ENCODE results near the gene CCDC184.

GRCh38 chr12:48163150-48163747, 20.2 kb upstream of the CCDC184 start:
- TF ChIP-seq CTCF (conservative IDR thresholded peaks at IDR 0.05 in 1 of 2, IDR thresholded peaks at IDR 0.05 in 1 of 2; ENCODE audit: low read depth in 1 of 2, low read length in 2 of 2) (no peak), EZH2 (IDR thresholded peaks at IDR 0.05; ENCODE audit: low read length, missing control alignments) (no peak)
